ENCODE results near the gene LIMS1. TPM values are rescaled to one million over a fixed set of nuclear protein-coding genes. Genes with fewer than 3 reads are reported as not detected.

Gene LIMS1
- polyA plus RNA-seq, 4 donors: 50.2 to 59.7 (median 58.6) TPM

DNA sequence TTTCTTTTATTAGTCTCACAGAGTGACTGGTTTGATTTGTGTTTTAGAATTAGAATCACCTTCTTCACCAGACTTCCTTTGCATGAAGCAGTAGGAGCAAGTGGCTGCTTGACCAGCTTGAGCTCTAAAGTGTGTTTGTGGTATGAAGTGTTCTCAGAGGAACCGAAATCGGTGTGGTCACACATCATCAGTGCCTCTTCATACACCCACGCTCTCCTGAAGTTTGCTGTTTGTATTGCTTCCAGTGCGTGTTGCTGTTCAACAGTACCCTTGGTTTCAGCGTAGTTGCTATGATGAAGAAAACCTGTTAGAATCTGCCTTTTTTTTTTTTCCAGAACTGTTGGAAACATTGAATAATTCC, 77.9 kb downstream of the LIMS1 start:
- no peak for DNase-seq (ENCODE audit: low read depth in 4 of 4, low spot score in 3 of 4)

DNA sequence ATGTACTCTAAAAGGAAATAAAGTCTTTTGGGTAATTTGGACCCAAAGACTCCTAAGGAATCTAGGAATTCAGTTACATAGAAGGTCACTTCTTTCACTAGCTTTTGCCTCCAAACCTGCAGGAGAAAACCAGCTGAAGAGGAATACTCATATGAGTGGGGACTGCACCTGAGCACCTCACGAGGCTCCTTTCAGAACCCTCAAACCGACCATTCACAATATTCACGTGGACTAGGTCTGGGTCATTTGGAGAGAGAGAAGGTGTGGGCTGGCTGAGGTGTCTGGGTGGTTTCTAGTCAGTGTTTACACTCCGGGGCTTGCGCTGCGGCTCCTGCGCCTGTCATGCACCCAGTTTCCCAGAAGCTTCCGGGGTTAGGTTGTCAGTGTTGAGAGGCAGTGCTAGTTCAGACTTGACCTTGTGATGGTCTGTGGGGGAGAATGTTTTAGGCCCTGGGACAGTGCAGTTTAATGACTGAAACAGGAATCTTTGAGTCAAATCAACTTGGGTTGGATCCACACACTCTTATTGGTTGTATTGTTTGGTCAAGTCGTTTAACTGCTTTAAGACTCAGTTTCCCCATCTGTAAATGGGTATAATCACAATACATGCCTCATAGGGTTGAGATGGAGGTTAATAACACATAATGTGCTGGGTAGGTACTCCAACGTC, 78.4 kb downstream of the LIMS1 start:
- no peak for DNase-seq (ENCODE audit: low read depth in 4 of 4, low spot score in 3 of 4)

DNA sequence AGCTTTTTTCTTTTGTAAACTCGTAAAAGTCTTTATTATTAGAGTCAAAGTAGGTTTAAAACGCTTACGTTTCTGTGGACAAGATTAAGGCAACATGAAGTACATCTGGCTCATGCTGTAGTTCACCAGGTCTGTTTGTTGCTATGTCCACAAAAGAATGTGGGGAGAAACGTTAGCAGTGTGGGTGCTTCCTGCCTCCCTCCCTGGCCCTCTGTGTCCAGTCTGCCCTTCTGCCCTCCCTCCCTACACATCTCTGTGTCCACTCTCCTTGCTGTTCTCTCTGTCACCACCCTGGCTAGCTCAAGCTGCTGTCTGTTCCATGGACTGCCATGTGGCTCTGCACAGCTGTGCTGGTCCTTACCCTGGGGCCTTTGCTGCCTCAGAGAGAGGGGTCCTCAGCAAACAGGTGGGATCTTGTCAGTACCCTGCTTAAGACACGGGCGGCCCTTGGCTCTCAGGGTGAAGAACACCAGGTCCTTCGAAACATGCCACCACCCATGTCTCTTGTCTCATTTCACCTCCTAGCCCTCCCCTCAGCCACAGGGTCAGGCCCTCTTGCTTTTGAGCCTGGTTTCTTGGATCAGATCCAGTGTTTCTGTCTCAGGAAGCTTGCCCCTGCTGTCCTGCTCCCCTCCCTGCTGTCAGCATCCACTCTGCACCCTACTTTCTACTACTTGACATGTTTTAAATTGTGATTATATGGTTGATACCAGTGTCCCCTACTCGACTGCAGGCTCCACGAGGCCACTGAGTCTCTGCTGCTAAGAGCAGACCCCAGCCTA, 79.2 kb downstream of the LIMS1 start:
- DNase-seq (ENCODE audit: low read depth in 4 of 4, low spot score in 3 of 4): no peak

DNA sequence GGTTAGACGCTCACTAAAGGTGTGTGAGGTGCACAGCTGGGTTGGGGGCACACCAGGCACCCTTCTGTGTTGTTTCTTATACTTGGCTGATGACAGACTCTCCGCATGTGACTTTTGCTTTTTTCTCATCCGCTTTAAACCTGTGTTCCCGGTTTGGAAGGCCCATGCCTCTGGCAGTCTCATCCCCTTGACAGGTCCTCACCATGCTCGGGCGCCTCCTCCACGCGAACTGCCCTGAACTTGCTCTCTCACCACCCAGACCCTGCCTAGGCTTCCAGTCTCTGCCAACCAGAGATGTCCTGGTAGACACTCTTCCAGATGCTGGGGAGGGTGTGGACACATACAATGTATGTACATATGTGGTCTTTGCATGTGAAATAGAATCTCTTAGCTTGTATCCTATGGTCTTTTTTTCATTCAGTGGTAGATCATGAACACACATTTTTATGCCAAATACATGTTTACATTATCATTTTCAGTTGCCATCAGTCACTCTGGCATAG, 79.8 kb downstream of the LIMS1 start:
- no peak for DNase-seq (ENCODE audit: low read depth in 4 of 4, low spot score in 3 of 4)

DNA sequence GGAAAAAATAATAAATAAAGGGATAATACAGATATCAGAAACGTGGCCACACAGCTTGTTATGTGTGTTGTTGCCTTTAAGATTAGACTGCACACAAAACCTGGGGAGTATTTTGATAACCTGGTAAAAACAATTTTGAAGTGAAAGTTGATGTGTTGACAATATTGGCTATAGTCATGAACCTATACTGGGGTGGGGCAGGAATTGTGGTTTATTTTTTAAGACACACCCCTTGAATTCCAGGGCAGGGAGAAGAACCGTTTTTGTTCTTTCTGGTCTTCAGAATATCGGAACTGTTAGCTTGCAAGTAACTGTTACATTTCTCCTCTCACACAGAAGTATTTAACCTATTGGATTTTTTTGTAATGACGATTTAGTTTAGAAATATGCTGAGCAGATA, 80.4 kb downstream of the LIMS1 start:
- no peak for DNase-seq (ENCODE audit: low read depth in 4 of 4, low spot score in 3 of 4)

DNA sequence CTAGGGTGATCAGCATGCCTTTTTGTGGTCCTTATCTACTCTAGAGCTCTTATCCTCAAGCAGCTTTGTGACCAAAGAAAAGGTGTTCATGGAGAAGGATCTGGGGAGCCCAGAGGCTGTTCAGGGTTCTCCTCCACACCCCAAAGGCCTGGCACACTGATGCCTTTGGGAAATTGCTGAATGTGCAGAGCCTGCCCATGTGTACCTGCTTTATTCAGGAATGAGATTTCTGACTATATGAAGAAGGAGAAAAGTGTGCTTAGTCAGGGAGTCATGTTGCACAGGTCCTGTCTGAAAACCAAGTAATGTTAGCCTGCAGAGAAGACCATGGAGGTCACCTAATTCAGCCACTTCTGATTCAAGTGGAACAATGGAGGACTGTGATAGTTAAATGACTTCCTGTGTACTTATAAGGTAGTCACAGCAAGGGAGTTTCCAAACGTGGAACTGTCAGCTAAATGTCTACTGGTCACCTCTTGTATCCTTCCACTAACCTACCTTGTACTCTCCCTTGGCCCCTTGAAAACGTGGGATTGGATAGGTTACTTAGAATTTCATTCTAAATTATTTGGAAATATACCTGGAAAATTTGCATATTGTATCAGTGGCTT, 81.3 kb downstream of the LIMS1 start:
- DNase-seq (ENCODE audit: low read depth in 4 of 4, low spot score in 3 of 4): no peak

DNA sequence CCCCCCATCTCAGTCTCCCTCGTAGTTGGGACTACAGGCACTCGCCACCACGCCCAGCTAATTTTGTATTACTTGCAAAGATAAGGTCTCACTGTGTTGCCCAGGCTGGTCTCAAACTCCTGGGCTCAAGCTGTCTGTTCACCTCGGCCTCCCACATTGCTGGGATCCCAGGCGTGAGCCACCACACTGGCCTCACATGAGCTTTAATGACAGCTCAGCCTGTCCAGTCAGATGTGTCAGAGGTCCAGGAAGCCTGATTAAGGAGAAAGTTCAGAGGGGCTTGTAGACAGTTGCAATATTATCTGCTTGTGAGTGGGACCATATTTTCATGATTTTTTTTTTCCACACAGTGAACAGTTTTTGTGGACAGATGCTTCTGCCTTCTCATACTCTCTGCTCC, 82.0 kb downstream of the LIMS1 start:
- DNase-seq (ENCODE audit: low read depth in 4 of 4, low spot score in 3 of 4): no peak

DNA sequence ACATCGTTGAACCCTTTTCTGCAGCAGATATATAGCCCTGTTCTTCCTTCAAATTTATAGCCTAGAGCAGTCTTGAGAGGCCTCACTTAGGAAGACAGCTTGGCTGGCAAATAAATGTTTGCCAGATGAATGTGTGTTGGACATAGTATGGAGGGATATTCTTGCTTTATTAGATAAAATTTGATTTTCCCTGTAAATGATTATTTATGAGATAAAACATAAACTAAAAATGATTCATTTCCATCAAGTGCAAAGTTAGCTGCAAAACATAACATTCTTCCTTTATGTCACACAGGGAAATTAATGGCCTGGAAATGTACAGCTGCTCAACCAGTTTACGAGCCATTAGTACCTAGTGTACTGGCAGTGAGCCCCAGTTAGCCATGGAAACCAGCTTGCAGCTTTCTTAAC, 82.5 kb downstream of the LIMS1 start:
- DNase-seq (ENCODE audit: low read depth in 4 of 4, low spot score in 3 of 4): peak in 1 of 4 donors; percentile 65

DNA sequence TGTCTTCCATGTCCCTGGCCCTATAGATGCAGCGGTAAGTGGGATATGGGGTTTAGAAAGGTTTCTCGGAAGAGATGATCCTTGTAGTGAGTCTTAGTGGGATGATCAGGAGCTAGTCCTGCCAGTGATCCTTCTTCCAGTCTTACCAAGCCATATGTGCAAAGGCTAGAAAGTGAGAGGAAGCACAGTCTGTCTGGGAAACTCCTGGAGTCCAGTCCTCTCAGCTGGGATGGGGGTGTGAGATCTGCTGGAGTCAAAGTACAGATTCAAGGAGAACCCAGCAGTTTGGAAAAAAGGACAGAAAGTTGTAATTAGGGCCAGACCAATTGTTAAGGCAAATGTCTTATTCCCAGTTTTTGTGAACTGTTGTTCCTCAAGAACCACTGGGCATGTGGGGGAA, 83.3 kb downstream of the LIMS1 start:
- DNase-seq (ENCODE audit: low read depth in 4 of 4, low spot score in 3 of 4): no peak

DNA sequence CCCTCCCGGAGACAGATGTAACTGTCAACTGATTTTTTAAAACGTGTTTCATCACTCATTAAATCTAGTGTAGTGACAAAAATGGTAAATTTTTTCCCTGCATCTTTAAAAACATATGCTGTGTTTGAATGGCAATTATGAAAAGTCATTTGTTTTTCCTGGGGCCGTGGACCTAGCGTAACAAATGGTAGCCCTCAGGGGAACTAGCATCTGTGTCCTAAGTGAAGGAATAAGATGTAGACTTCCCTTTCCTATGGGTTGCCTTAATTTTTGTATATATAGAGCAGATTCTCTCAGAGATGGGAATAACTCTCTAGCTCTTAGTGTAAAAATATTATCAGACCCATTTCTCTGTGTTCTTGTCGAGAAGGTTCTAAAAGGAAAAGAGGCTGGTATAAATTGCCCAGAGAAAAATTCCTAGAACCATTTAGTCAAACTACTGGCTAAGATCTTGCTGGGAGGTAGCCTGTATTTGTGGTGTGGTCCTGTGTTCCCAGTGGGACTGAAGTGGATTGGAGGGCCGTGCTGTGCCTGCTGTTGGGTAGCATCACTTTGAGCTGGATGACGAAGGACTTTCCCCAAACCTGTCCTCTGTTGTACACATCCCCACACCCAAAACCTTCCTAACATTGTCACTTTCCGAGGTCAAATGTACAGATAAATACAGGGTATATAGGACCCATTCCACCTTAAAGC, 85.8 kb downstream of the LIMS1 start:
- no peak for DNase-seq (ENCODE audit: low read depth in 4 of 4, low spot score in 3 of 4)

DNA sequence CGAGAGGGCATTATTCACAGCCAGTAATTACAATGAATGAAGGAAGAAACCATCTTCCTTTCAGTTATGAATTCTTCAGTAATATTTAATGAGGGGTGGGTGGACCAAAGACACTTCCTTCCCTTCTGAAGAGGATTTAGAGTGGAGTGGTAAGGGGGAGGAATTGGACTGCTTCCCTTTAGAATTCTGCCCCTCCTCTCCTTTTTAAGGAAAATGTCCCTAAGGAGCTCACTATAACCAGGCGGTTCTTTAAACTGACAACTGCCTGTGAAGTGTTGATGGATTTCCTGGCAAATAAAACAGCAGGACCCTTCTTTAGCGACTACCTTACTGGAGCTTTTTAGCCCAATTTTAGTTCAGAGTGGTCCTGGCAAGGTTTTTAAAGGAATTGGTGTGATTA, 86.4 kb downstream of the LIMS1 start:
- DNase-seq (ENCODE audit: low read depth in 4 of 4, low spot score in 3 of 4): no peak

DNA sequence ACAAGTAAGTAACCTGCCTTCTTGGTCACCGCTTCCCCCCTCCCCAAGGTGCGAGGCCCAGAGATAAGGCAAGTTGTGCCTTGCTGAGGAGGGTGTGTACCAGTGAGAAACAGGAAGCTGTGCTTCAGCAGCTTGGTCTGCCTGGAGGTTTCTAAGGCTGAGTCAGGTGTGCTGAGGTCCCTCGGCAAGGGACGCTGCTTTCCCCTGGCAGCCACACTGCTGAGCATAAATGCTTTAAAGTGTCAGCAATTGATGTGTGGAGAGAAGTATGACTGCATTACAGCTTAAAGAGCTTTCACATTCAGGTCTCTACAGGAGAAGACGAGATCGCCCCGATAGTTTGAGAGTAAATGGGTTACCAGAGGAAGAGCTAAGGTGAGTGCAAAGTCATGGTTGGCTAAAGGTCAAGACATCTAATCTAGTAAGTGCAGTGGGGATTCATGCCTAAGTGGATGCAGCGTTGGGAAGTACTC, 86.9 kb downstream of the LIMS1 start:
- no peak for DNase-seq (ENCODE audit: low read depth in 4 of 4, low spot score in 3 of 4)

DNA sequence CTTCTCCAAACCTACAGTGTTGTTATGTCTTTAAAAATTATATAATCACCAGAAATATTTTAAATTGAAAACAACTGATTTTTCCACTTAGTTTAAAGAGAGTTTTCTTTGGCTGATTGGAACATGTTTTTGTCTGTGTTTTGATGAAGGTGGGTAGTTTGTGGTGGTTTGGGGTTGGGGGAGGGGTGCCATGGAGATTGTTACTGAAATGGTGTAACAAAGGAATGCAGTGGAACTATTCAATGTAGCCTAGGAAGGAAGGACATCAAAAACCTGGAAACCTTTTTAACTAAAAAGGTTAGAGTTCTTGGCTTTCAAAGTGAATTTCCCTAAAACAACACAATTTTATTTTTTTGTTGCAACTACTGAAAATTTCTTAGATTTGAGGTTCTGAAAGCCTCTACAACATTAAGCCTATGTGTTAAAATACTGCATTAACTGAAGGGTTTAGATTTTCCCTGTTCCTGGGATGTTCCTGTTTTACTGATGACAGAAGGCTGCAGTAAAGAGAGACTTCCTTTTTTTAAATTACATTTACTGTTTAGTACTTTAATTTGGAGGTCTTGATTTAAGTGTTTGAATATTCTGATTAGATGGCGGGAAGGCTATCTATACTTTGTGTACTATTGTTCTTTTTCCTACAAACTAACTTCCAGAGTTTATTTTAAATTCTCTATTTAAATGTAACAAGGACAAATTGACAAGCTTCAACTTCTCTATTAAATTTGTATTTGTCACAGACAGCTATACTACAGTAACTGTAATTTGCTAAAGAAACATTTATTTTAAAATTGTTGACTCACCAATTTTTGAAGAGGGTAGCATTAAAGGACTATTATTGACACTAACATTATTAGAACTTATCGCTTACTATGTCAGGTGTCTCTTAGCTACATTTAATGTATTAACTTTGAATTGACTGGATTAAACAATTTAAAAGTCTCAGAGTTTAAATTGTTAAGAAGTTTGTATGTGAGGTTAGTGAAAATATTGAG, 87.7 kb downstream of the LIMS1 start:
- no peak for DNase-seq (ENCODE audit: low read depth in 4 of 4, low spot score in 3 of 4)

DNA sequence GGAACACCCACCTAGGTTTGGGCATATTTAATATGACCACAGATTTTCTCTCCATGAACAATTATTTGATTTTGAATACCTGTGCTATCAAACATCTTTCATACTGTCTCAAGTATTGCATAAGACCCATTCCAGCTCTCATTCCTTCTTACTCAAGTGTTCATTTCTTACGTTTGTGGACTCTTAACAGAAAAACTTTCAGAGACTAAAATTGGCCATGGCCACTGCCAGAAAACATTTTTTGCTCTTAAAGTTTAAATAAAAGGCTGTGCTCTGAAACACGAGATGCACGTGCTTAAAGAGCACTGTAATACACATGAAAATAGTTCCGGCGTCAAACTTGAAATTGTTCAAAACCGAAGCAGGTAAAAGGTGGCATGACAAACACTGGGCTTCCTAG, 89.3 kb downstream of the LIMS1 start:
- DNase-seq (ENCODE audit: low read depth in 4 of 4, low spot score in 3 of 4): no peak

DNA sequence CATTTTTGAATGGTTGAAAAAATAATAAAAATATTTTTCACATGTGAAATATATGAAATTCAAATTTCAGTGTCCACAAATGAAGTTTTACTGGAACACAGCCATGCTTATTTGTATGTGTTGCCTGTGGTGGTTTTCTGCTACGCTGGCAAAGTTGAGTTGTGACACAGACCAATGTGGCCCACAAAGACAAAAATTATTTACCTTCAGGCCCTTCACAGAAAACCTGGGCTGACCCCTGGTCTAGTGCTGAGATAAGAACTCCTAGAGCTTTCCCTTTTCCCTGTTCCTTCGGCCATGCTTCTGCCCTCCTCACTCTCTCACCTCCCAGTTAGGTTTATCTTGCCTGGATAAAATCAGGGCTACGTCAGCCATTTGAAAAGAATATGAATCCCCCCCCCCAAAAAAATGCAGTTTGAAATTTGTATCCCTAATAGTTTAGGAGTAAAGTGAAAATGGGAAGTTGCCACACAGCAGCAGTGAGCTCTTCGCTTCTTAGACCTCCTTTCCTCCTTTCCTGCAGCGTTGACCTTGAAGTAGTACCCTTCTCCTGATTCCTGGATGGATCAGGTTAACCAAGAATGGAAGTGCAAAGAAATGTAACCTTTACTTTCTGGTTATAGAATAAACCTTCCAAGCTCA, 91.0 kb downstream of the LIMS1 start:
- DNase-seq (ENCODE audit: low read depth in 4 of 4, low spot score in 3 of 4): no peak

DNA sequence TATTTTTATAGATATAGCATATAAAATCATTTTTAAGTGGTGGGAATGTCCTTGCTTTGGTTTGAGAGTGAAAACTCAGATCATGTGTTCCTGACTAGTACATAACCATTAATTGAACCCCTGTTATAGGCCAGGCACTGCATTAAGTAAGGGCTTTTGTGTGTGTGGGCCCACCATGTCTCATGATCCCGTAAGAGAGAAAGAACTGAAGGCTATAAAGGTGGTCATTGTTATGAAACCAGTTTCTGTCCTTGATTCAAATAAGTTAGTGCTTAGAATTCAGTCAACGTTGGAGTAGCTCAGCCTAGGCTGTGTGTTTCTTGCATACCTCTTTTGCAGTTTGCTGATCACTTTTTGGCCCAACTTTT, 91.5 kb downstream of the LIMS1 start:
- no peak for DNase-seq (ENCODE audit: low read depth in 4 of 4, low spot score in 3 of 4)

DNA sequence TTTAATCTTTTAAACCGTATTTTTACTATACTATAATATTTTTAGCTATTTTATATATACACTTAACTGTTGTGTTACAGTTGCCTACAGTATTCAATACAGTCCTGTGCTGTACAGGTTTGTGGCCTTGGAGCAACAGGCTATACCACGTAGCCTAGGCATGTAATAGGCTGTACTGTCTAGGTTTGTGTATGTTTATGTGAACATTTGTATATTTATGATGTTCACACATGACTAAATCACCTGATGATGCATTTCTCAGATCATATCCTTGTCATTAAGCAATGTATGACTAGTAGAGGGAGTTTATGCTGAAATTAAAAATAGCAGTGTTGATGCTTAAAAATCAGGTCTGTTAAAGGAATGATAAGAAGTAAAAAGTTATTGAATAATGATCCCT, 92.7 kb downstream of the LIMS1 start:
- DNase-seq (ENCODE audit: low read depth in 4 of 4, low spot score in 3 of 4): no peak

DNA sequence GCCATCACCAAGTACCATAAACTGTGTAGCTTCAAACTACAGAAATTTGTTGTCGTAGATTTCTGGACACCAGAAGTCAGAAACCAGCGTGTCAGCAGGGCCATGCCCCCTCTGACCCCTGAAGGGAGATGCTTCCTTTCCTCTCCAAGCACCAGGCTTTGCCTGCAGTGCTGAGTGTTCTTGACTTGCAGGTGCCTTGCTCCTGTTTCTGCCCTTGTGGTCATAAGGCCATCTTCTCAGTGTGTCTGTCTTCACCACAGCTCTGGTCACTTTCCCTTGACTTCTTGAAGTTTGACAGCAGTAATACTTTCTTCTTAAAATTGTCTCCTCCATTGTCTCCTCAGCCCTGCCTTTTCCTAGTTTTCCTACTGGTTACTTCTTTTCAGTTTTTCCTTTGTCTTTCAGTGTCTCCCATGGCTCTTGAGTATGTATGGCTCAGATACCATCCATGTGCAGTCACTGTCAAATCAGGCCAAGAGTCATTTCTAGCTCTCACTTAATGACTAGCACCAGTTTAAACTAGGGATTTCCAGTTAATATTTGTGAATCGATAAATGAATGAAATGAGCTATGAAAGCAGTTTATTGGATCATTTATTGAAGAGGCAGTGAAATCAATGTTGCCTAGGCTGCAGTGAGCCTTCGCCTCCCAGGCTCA, 93.8 kb downstream of the LIMS1 start:
- no peak for DNase-seq (ENCODE audit: low read depth in 4 of 4, low spot score in 3 of 4)

DNA sequence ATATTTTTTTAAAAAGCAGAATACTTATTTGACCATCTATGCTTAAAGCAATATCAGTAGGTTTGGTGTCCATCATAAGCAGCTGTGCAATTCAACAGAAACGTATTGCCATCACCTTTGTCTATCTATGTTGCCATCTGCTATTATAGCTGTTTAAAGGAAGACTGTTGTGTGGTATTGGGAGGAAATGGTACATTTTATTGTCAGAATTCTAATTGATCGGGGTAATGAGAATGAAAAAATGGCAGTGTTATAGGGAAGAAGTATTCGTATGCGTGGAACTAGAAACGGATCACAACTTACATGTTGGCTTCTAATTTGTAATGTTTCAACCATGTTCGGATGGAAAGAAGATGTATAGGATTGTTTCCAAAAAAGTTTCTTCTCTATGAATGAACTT, 94.7 kb downstream of the LIMS1 start:
- no peak for DNase-seq (ENCODE audit: low read depth in 4 of 4, low spot score in 3 of 4)
